ENCODE measurements around the gene TRMT44.

Gene TRMT44, protein sequence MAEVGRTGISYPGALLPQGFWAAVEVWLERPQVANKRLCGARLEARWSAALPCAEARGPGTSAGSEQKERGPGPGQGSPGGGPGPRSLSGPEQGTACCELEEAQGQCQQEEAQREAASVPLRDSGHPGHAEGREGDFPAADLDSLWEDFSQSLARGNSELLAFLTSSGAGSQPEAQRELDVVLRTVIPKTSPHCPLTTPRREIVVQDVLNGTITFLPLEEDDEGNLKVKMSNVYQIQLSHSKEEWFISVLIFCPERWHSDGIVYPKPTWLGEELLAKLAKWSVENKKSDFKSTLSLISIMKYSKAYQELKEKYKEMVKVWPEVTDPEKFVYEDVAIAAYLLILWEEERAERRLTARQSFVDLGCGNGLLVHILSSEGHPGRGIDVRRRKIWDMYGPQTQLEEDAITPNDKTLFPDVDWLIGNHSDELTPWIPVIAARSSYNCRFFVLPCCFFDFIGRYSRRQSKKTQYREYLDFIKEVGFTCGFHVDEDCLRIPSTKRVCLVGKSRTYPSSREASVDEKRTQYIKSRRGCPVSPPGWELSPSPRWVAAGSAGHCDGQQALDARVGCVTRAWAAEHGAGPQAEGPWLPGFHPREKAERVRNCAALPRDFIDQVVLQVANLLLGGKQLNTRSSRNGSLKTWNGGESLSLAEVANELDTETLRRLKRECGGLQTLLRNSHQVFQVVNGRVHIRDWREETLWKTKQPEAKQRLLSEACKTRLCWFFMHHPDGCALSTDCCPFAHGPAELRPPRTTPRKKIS

DNA sequence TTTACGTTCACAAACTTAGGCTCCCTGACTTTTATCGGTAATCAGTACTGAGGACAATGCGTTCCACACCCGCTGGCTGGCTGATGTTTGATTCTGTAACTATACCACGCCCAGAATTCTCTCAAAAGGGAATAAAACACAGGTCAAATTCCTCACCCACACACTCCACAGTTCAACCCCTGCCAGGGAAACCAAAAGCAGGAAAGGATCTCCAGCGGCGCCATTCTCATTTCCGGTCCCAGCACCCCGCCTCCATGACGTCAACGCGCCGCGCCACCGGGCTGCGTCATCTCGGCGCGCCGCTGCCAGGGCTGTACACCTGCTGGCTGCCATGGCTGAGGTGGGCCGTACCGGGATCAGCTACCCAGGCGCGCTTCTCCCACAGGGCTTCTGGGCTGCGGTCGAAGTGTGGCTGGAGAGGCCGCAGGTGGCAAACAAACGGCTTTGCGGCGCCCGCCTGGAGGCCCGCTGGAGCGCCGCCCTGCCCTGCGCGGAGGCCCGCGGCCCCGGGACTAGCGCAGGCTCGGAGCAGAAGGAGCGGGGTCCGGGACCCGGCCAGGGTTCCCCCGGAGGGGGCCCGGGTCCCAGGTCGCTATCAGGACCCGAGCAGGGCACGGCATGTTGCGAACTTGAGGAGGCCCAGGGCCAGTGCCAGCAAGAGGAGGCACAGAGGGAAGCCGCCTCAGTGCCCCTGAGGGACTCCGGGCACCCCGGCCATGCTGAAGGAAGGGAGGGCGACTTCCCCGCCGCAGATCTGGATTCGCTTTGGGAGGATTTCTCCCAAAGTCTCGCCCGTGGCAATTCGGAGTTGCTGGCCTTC lies at the start of gene TRMT44, which contains the start of gene ACOX3:
Gene TRMT44 (plus strand): TSS at position 286 of the 820 bp plus-strand sequence. CDS start 46 bp downstream, at position 332.
Gene ACOX3 (minus strand): TSS at position 232 of the 820 bp plus-strand sequence. CDS start 24,202 bp downstream, outside the sequence.
- DNase-seq (ENCODE audit: low read depth) = peak; percentile 99

GRCh38 chr4:8391071-8391470 lies 49.5 kb upstream of the TRMT44 start:
- DNase-seq (ENCODE audit: low read depth) = no peak

DNA sequence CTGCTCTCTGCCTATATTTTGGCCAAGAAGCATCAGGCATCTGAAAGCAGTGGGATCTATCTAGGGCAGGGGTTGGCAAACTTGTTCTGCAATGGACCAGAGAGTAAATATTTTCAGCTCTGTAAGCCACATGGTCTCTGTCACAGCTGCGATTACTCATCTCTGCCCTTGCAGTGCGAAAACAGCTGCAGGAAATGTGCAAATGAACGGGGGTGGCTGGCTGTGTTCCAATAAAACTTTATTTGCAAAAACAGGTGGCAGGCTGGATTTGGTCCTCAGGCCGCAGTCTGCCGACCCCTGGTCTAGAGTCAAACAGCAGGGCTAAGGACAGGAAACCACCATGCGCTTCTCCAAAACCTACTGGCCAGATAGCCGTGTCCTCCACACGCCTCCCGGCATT lies 48.6 kb upstream of the TRMT44 start:
- no peak for DNase-seq (ENCODE audit: low read depth)

GRCh38 chr4:8392591-8393190 lies 47.9 kb upstream of the TRMT44 start:
- DNase-seq (ENCODE audit: low read depth) = no peak

DNA sequence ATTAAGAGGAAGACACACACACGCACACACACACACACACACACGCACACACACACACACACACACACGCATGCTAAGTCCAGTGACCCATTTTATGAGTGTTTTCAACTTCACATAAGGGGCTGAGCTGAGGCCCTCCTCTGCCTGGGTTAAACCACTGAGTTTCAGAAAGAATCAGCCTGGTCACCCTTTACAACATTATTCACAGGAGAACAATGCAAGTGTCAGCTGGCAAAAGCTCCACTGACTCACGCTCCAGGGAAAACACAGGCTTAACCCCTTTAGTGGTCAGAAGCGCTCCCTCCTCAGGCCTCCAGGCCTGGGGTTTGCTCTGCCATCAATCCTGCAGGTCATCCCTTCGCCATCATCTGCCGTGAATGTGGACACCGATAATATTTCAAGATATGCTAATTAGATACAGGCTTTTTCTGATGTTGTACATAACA lies 47.0 kb upstream of the TRMT44 start:
- DNase-seq (ENCODE audit: low read depth) = no peak

- no peak for DNase-seq (ENCODE audit: low read depth)
These were observed 46.5 kb upstream of the TRMT44 start for GRCh38 chr4:8394061-8394519.

DNA sequence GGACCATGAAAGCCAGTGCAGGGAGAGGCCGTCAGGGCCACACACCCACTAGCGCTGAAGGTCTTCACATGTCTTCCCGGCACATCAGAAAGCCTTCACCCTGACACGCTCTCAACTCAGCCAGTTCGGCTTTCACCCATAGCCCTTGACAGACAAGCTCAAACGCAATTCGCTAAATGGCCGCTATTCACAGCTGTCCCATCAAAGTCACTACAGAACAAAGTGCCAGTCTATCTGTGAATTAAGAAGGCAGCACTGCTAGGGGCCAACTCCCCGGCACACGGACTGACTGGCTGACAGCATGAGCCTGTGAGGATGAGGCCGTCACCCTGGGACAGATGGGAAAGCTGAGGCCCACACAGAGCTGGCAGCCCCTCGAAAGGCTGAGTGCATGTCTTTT lies 45.8 kb upstream of the TRMT44 start:
- DNase-seq (ENCODE audit: low read depth) = no peak

DNA sequence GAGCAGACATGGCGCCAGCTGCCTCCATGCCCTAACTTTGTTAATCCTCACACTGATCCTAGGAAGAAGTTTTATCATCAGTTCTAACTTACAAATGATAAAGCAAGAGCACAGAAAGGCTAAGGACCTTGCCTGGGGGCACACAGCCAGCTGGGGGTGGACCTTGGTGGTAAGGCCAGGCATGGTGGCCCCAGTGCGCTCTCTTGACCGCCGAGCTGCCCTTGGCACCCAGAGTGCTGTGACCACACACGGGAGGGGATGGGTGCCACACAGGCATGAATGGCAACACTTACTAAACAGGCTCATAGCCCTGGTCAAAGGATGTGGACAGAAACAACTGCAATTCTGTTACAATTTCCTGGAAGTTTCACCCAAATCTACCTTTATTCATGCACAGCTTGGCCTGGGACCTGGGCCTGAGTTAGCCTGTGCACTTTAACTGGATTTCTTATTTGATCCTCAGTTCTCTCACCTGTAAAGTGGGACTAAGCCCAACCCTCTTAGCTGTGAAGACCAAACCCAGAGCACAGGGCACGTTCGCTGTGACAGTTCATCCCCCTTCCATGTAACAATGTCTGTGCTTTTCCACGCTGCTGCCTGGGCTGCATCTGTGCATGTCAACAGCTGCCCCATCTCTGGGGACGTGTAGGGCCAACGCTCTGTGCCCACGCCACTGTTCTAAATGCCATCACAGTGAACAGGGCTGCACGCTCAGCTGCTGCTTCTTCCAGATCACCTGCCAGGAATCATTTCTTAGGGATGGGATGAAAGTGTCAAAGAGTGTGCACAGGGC lies 44.9 kb upstream of the TRMT44 start:
- DNase-seq (ENCODE audit: low read depth) = no peak

DNA sequence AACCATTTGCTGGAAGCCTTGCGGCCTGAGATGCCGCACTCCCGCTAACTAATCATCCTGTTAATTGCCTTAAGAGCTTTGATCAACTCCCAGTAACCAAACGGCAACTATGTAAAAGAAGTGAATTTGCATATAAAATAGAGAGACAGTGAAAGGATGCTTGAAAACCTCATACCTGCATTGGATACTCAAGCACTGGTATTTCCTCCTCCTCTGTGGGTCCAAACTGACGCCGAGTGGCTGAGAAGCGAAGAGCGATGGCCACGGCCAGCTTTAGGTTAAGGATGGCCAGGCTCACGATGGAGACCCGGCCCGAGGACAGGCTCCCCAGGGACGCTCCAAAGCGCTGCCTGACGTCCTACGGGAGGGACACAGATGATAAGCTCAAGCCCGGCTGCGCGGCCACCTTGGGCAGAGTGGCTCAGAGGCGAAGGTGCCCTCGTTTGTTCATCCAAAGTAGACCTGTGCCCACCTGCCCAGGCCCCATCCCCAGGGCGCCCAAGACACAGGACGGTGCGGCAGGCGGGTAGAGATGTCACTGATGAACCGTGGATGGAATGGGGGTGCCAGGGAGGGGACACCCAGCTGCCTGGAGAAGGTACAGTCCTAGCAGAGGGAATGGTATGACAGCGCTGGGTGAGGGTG lies 43.7 kb upstream of the TRMT44 start:
- DNase-seq (ENCODE audit: low read depth) = no peak

GRCh38 chr4:8398347-8398746 lies 42.2 kb upstream of the TRMT44 start:
- no peak for DNase-seq (ENCODE audit: low read depth)

DNA sequence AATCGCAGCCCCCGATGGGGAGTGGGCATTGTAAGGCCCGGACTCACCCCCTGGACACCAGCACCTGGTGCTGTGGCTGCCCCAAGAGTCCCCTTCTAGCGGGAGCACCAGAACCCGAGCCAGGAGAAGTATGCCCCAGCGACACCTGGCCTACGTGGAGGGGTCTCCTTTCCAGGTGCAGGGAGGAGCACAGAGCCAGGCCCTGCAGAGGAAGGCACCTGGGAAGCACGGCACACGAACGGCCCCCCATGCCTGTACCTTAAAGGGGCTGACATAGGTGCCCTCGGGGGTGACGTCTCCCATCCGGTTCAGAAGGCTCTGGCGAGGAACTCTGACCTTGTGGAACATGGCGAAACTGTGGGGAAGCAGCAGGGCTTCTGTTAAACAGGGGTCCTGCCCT lies 41.3 kb upstream of the TRMT44 start:
- DNase-seq (ENCODE audit: low read depth) = no peak

DNA sequence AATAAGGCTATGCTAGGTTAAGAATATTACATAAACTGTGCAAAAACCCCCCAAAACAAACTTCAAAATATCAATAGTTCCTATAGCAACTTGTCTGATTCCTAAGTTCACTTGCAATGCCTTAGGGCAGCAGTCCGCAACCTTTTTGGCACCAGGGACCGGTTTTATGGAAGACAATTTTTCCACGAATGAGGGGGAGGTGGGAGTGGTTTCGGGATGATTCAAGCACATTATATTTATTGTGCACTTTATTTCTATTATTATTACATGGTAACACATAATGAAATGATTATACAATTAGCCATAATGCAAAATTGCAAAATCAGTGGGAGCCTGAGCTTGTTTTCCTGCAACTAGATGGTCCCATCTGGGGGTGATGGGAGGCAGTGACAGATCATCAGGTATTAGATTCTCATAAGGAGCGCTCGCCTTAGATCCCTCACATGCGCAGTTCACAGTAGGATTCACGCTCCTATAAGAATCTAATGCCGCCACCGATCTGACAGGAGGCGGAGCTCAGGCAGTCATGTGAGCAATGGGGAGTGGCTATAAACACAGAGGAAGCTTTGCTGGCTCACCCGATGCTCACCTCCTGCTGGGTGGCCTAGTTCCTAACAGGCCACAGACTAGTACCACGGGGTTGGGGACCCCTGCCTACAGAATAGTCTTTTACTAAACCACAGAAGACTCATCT lies 39.8 kb upstream of the TRMT44 start:
- DNase-seq (ENCODE audit: low read depth) = no peak

DNA sequence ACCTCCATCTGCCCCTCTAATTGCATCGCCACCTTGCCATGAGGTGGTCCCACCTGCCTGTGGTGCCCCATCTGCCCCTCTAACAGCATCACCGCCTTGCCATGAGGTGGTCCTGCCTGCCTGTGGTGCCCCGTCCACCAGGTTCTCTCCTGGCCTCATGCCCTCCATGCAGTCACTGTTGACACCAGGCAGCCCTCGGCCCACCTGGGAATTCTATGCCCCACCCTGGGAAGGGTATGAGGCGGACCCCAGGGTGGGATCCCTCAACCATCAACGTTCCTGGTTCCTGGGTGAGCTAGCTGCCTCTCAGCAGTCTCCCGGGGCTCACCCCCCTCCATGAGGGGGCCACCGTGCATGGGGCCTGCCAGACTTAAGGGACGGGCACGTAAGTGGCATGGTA lies 38.9 kb upstream of the TRMT44 start:
- no peak for DNase-seq (ENCODE audit: low read depth)

DNA sequence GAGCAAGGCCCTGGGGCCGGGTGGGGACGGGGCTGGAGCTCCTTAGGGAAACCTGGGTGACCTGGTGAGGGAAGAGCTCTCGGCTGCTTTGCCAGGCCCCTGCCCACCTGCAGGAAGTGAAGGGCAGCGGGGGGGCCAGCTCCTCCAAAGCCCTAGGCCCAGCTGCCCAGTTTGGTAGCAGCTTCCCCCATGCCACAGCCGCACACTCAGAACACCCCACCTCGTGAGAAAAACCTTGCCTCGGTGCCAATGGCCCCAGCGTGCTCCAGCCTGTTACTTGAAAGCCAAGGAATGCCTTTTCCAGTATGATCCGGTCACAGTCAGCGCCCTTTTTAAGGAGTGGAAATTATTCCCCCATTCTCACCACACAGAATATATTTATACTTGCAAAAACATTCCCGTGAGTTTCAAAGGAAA lies 38.4 kb upstream of the TRMT44 start:
- DNase-seq (ENCODE audit: low read depth) = no peak

GRCh38 chr4:8402640-8403039 lies 37.9 kb upstream of the TRMT44 start:
- DNase-seq (ENCODE audit: low read depth) = no peak

GRCh38 chr4:8403173-8403753 lies 37.3 kb upstream of the TRMT44 start:
- peak; percentile 27 for DNase-seq (ENCODE audit: low read depth)

- no peak for DNase-seq (ENCODE audit: low read depth)
These were observed 36.6 kb upstream of the TRMT44 start for GRCh38 chr4:8403976-8404375.

DNA sequence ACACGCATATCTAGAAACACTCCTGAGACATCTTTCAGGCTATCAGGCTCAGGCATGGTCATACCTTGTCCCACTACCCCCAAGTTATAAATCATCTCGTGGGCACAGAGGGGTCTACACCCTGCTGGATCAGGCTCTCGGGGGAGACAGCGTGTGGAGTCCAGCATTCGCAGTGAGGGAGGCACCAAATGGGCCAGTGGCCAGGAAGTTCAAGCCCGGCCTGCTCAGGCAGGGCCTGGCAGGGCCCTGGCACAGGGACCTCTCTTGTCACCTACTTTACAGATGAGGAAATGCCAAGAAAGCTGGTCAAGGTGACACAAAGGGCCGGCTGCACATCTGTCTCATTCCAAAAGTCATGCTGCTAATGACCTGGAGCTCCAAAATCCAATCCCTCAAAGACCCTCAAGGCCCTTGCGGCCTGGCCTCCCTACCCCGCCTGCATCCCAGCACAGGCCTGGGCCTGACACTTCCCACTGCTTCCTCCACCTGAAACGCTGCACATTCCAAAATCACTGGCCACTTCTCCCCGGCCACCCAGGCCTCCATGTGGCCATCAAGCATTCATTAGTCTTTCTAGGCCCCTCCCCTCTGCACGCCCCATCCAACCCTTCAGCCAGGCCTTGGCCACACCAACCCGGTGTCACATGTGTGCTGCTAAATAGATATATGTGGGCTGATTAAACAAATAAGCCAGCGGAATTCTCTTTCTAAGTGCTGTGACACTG lies 35.6 kb upstream of the TRMT44 start:
- no peak for DNase-seq (ENCODE audit: low read depth)

GRCh38 chr4:8405516-8405875 lies 35.1 kb upstream of the TRMT44 start:
- DNase-seq (ENCODE audit: low read depth) = no peak

All from stimulated activated CD8-positive, alpha-beta memory T cell treated with anti-CD3 and anti-CD28 coated beads, Interleukin-15, amount 100 ng/mL, for 24 hours (primary cell).